Osteocyte (in vitro differentiated cells): ENCODE data around the gene ZG16B. TPM values are rescaled to one million over a fixed set of nuclear protein-coding genes. Genes with fewer than 3 reads are reported as not detected.

Source experiments
- DNase-seq: peaks from one replicate; pipeline ENCODE4 v3.0.0; 2021; ENCODE audit warnings: mixed read lengths; ENCODE audit not compliant: unreplicated experiment; ENCODE audit errors: extremely low spot score
- H3K27ac Mint-ChIP-seq: one replicate; pipeline ENCODE4 v1.8.0; 2021; ENCODE audit warnings: mild to moderate bottlenecking, mixed read lengths; ENCODE audit not compliant: unreplicated experiment
- H3K27me3 Mint-ChIP-seq: one replicate; pipeline ENCODE4 v1.8.0; 2021; ENCODE audit warnings: mixed read lengths; ENCODE audit not compliant: unreplicated experiment
- H3K36me3 Mint-ChIP-seq: one replicate; pipeline ENCODE4 v1.8.0; 2021; ENCODE audit warnings: mixed read lengths; ENCODE audit not compliant: unreplicated experiment
- H3K4me1 Mint-ChIP-seq: one replicate; pipeline ENCODE4 v1.8.0; 2021; ENCODE audit warnings: mixed read lengths; ENCODE audit not compliant: unreplicated experiment
- H3K4me3 Mint-ChIP-seq: one replicate; pipeline ENCODE4 v1.8.0; 2021; ENCODE audit warnings: mild to moderate bottlenecking, moderate library complexity, mixed read lengths; ENCODE audit not compliant: unreplicated experiment
- H3K9me3 Mint-ChIP-seq: one replicate; pipeline ENCODE4 v1.8.0; 2021; ENCODE audit warnings: mixed read lengths; ENCODE audit not compliant: unreplicated experiment
- total RNA-seq: library from RNA; stranded (reverse); gene quantifications from 2 replicates; pipeline ENCODE4 v1.2.1, GENCODE V29; 2021
- TF ChIP-seq, protein P1 (sequence below): fragments of 200-600 bp; sonication (generic); IDR thresholded peaks from 2 replicates; pipeline ENCODE4 v1.5.0; 2021; ENCODE audit warnings: antibody characterized with exemption, mild to moderate bottlenecking, moderate library complexity

The ZG16B gene
- total RNA-seq, 1 donor from 2014 or later, result not detected

DNA sequence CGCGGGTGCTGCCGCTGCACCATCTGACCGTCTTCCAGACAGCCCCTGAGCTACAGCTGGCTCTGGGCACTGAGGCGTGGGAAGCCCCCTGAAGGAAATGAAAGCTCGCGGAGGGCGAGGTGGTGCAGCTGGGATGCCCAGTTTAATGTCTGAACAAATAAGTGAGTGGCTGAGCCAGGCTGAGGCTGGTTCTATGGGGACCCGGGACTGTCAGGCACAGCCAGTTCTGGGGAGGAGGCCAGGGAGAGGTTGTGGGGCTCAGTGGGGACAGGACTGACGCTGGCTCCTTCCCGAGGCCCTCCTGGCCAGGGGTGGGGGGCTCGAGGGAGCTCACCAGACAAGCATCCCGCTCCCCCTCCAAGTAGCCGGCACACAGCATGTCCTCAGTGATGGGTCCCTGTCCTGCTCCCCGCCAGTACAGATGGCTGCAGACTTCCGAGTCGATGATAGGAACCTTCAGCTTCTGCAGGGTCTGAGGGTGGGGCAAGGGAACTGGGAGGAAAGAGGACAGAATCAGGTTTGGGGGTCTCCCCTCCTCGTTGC, 23.5 kb downstream of the ZG16B start:
- Mint-ChIP-seq H3K9me3 (peaks cover 9% of the 10 kb centered on the region), H3K27ac (no peak overlapping the region), H3K27me3 (peaks cover 10% of the 10 kb centered on the region), H3K36me3 (no peaks in the 10 kb centered on the region), H3K4me3 (no peak overlapping the region), H3K4me1 (peaks cover 3% of the 10 kb centered on the region)
- DNase-seq, result peak; percentile 80
- TF ChIP-seq, protein P1, sequence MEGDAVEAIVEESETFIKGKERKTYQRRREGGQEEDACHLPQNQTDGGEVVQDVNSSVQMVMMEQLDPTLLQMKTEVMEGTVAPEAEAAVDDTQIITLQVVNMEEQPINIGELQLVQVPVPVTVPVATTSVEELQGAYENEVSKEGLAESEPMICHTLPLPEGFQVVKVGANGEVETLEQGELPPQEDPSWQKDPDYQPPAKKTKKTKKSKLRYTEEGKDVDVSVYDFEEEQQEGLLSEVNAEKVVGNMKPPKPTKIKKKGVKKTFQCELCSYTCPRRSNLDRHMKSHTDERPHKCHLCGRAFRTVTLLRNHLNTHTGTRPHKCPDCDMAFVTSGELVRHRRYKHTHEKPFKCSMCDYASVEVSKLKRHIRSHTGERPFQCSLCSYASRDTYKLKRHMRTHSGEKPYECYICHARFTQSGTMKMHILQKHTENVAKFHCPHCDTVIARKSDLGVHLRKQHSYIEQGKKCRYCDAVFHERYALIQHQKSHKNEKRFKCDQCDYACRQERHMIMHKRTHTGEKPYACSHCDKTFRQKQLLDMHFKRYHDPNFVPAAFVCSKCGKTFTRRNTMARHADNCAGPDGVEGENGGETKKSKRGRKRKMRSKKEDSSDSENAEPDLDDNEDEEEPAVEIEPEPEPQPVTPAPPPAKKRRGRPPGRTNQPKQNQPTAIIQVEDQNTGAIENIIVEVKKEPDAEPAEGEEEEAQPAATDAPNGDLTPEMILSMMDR, result no peak

DNA sequence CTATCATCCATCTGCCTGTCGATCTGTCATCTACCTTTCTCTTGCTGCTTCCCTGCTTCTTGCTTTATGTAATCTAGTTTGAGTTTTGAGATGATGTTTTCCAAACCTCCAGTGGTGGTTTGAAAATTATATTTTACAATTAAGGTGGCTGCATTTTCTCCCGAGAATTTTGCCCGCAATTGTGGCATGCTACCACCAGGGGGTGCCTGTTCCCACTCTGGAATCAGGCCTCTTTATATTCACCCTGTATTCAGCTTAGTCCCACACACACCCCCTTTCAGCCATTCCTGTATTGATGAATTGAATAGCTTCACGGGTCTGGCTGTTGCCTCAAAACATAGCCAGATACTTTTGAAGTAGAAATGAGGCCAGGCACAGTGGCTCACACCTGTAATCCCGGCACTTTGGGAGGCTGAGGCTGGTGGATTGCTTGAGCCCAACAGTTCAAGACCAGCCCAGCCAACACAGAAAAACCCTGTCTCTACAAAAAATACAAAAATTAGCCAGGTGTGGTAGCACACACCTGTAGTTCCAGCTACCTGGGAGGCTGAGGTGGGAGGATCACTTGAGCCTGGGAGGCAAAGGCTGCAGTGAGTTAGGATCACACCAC, 24.7 kb downstream of the ZG16B start:
- Mint-ChIP-seq H3K4me3 (no peak overlapping the region), H3K36me3 (no peaks in the 10 kb centered on the region), H3K4me1 (peaks cover 3% of the 10 kb centered on the region), H3K9me3 (peaks cover 9% of the 10 kb centered on the region), H3K27ac (no peak overlapping the region), H3K27me3 (peaks cover 4% of the 10 kb centered on the region)
- TF ChIP-seq, protein P1, result peak; percentile 39
- no peak for DNase-seq

DNA sequence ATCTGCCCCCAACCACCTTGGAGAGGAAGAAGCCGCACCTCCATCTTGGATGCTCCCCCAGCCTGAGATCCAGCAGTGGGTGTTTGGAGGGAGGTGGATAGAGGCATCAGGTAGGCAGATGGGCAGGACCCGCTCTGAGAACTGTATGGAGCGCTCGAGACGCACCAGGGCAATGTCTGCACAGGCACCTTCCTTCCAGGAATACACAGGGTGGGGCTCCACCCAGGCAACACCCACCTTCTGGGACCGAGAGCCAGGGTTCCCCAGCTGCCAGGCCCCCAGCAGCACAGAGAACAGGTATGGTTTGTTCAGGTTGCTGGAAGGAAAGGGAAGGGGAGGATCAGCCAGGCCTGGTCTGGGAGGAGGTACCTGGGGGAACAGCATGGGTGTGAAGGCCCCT, 25.4 kb downstream of the ZG16B start:
- no peak for DNase-seq
- H3K27ac Mint-ChIP-seq, result no peak overlapping the region
- H3K27me3 Mint-ChIP-seq, result peaks cover 10% of the 10 kb centered on the region
- H3K4me3 Mint-ChIP-seq, result no peak overlapping the region
- H3K36me3 Mint-ChIP-seq, result peaks cover 3% of the 10 kb centered on the region
- TF ChIP-seq, protein P1, result no peak
- H3K9me3 Mint-ChIP-seq, result peaks cover 9% of the 10 kb centered on the region
- peaks cover 3% of the 10 kb centered on the region for H3K4me1 Mint-ChIP-seq

DNA sequence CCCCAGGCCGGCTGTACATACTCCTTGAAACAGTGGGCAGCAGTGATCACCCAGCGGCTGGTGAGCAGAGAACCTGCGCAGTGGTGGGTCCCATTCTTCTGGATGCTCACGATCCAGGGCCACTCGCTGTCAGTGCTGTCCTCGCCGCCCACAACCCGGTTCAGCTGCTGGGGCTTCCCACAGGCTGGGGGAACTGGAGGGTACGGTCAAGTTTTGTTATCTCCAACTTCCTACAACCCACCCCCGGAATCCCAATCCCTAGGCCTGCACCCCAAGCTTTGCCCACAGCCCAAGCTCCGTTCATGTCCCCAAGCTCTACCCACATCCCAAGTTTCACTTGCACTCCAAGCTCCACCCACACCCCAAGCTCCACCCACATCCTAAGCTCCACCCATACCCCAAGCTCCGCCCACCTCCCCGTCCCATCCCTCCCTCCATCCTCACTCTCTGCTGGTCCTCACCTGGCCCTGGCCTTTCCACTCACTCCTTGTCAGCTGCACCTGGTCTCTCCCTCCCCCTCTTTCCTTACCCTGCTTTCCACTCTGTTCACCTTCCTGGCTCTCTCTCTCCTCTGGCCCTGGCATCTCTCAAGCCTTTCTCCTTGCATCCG, 26.1 kb downstream of the ZG16B start:
- TF ChIP-seq, protein P1, result no peak
- no peak for DNase-seq
- H3K27me3 Mint-ChIP-seq, result peaks cover 10% of the 10 kb centered on the region
- no peak overlapping the region for H3K27ac Mint-ChIP-seq
- H3K36me3 Mint-ChIP-seq, result peaks cover 3% of the 10 kb centered on the region
- H3K4me1 Mint-ChIP-seq, result peaks cover 3% of the 10 kb centered on the region
- no peak overlapping the region for H3K4me3 Mint-ChIP-seq
- H3K9me3 Mint-ChIP-seq, result peaks cover 11% of the 10 kb centered on the region

DNA sequence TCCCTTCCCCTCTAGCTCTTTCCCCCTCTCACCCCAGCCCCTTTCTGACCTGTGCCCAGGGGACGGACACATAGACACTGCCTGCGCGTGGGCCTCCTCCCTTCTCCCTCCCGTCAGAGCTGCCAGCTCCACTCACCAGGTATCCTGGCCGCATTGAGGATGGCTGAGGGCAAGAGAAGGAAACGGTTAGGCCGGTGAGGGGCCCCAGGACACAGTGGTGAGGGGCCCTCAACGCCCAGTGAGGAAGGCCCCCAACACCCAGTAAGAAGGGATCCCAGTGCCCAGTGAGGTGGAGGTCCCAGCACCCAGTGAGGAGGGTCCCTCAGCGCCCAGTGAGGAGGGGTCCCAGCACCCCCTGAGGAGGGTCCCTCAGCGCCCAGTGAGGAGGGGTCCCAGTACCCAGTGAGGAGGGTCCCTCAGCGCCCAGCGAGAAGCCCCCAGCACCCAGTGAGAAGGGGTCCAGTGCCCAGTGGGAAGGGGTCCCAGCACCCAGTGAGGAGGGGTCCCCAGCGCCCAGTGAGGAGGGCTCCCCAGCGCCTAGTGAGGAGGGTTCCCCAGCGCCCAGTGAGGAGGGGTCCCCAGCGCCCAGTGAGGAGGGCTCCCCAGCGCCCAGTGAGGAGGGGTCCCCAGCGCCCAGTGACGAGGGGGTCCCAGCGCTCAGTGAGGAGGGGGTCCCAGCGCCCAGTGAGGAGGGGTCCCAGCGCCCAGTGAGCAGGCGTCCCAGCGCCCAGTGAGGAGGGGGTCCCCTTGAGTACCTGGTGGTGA, 26.8 kb downstream of the ZG16B start:
- no peak for DNase-seq
- Mint-ChIP-seq H3K27ac (no peak overlapping the region), H3K4me1 (peaks cover 3% of the 10 kb centered on the region), H3K9me3 (peaks cover 15% of the 10 kb centered on the region), H3K4me3 (no peak overlapping the region), H3K27me3 (peaks cover 10% of the 10 kb centered on the region), H3K36me3 (peaks cover 3% of the 10 kb centered on the region)
- TF ChIP-seq, protein P1, result no peak
